ENCODE data around the gene TRPV5. TPM values are rescaled to one million over a fixed set of nuclear protein-coding genes. Genes with fewer than 3 reads are reported as not detected.

TRPV5 gene
- polyA plus RNA-seq, 1 experiment = not detected

- DNase-seq (ENCODE audit: low read depth, low spot score) = no peak
- Histone ChIP-seq H3K4me3 (ENCODE audit: low read depth, low read length) (no peak overlapping the region), H3K9me3 (ENCODE audit: control insufficient read depth, insufficient read depth, low read length) (peaks cover 16% of the 10 kb centered on the region), H3K27ac (ENCODE audit: low read depth, low read length) (no peak overlapping the region), H3K27me3 (ENCODE audit: control insufficient read depth, insufficient read depth, low read length) (no peaks in the 10 kb centered on the region)
- TF ChIP-seq CTCF (IDR thresholded peaks at IDR 0.05; ENCODE audit: low read depth, low read length) = no peak
- POLR2A ChIA-PET = no interaction called here
- CTCF ChIA-PET = no interaction called here
Observed at GRCh38 chr7:142908290-142908689, 25.3 kb downstream of the TRPV5 start.

GRCh38 chr7:142906643-142907042, 26.9 kb downstream of the TRPV5 start:
- DNase-seq (ENCODE audit: low read depth, low spot score) = no peak
- Histone ChIP-seq H3K27ac (ENCODE audit: low read depth, low read length) (no peak overlapping the region), H3K27me3 (ENCODE audit: control insufficient read depth, insufficient read depth, low read length) (no peaks in the 10 kb centered on the region), H3K9me3 (ENCODE audit: control insufficient read depth, insufficient read depth, low read length) (peaks cover 13% of the 10 kb centered on the region), H3K4me3 (ENCODE audit: low read depth, low read length) (no peak overlapping the region)
- ChIA-PET CTCF (no interaction called here), POLR2A (no interaction called here)
- TF ChIP-seq CTCF (IDR thresholded peaks at IDR 0.05; ENCODE audit: low read depth, low read length) = no peak

GRCh38 chr7:142905759-142906158, 27.8 kb downstream of the TRPV5 start:
- no peaks in the 10 kb centered on the region for H3K27me3 ChIP-seq (ENCODE audit: control insufficient read depth, insufficient read depth, low read length)
- DNase-seq (ENCODE audit: low read depth, low spot score) = no peak
- H3K4me3 ChIP-seq (ENCODE audit: low read depth, low read length) = no peak overlapping the region
- POLR2A ChIA-PET = no interaction called here
- no peak for TF ChIP-seq CTCF (IDR thresholded peaks at IDR 0.05; ENCODE audit: low read depth, low read length)
- CTCF ChIA-PET = no interaction called here
- H3K9me3 ChIP-seq (ENCODE audit: control insufficient read depth, insufficient read depth, low read length) = peaks cover 13% of the 10 kb centered on the region
- no peak overlapping the region for H3K27ac ChIP-seq (ENCODE audit: low read depth, low read length)

GRCh38 chr7:142904128-142904527, 29.4 kb downstream of the TRPV5 start:
- POLR2A ChIA-PET = no interaction called here
- Histone ChIP-seq H3K27ac (ENCODE audit: low read depth, low read length) (no peak overlapping the region), H3K4me3 (ENCODE audit: low read depth, low read length) (no peak overlapping the region), H3K27me3 (ENCODE audit: control insufficient read depth, insufficient read depth, low read length) (no peaks in the 10 kb centered on the region), H3K9me3 (ENCODE audit: control insufficient read depth, insufficient read depth, low read length) (peaks cover 8% of the 10 kb centered on the region)
- CTCF ChIA-PET = no interaction called here
- no peak for TF ChIP-seq CTCF (IDR thresholded peaks at IDR 0.05; ENCODE audit: low read depth, low read length)
- DNase-seq (ENCODE audit: low read depth, low spot score) = no peak

GRCh38 chr7:142901426-142902259, 31.9 kb downstream of the TRPV5 start:
- Histone ChIP-seq H3K27me3 (ENCODE audit: control insufficient read depth, insufficient read depth, low read length) (no peaks in the 10 kb centered on the region), H3K27ac (ENCODE audit: low read depth, low read length) (no peak overlapping the region), H3K9me3 (ENCODE audit: control insufficient read depth, insufficient read depth, low read length) (peaks cover 7% of the 10 kb centered on the region; the same call in 1 of the 2 replicates), H3K4me3 (ENCODE audit: low read depth, low read length) (no peak overlapping the region)
- CTCF ChIA-PET = no interaction called here
- POLR2A ChIA-PET = no interaction called here
- DNase-seq (ENCODE audit: low read depth, low spot score) = no peak
- TF ChIP-seq CTCF (IDR thresholded peaks at IDR 0.05; ENCODE audit: low read depth, low read length) = no peak

All from AG04450 (cell line).